K562 (cell line): ENCODE results near the gene ARHGAP35. TPM values are rescaled to one million over a fixed set of nuclear protein-coding genes. Genes with fewer than 3 reads are reported as not detected.

ENCODE experiments used
- ATAC-seq: fragments of 200-7000 bp; cut with Tn5 transposase; 3 replicates; pipeline ENCODE4 v1.9.1; 2020; ENCODE audit warnings: moderate library complexity
- BruUV-seq: library from RNA; stranded (reverse); fragments of 400-500 nt; replicated peaks from 2 replicates; lab custom pipeline; 2021; lab: Mats Ljungman, UMichigan
- CTCF ChIA-PET: fragments of 300-600 bp; formaldehyde crosslinking; extraction: SDS; loops from one replicate; lab custom pipeline; 2021; ENCODE audit warnings: low intra/inter-chr PET ratio; lab: Yijun Ruan, JAX
- POLR2A ChIA-PET: fragments of 300-600, 350-650 bp; sonication (Branson Sonifier 250); formaldehyde crosslinking; extraction: SDS; loops from one replicate; lab custom pipeline; 2021; ENCODE audit warnings: antibody characterized with exemption, inconsistent platforms; lab: Yijun Ruan, JAX
- DNase-seq, 4 experiments: peaks; one replicate each; pipeline versions ENCODE4 v3.0.0 to v3.0.0-alpha.2; 2011 to 2018; ENCODE audit warnings: low spot score in 3 of 4, mixed read lengths in 3 of 4; ENCODE audit errors: extremely low read depth in 1 of 4
- FAIRE-seq: peaks from 2 replicates; lab custom pipeline; 2011; peaks lifted over from hg19 to GRCh38; lab: Jason Lieb, UNC
- H2AFZ ChIP-seq: 2 replicates; pipeline ENCODE4 v1.6.0; 2011; ENCODE audit warnings: low read depth, low read length, control low read depth, inconsistent platforms
- H3K27ac ChIP-seq: fragments of 200-600 bp; 3 replicates; pipeline ENCODE4 v1.8.0; 2011; ENCODE audit warnings: low read depth, mild to moderate bottlenecking, control low read depth, inconsistent platforms, low read length, moderate library complexity, mixed read lengths; ENCODE audit errors: extremely low read depth
- H3K27me3 ChIP-seq, 2 experiments: fragments of 300-600 bp in 1 of 2; 2 replicates in 1 of 2; 3 replicates in 1 of 2; pipeline versions ENCODE4 v1.6.0 to v1.8.0; 2011; ENCODE audit warnings: inconsistent platforms in 2 of 2, low read length in 2 of 2, mild to moderate bottlenecking in 1 of 2, mixed read lengths in 1 of 2, moderate library complexity in 1 of 2; ENCODE audit not compliant: control insufficient read depth in 2 of 2, insufficient read depth in 2 of 2
- H3K36me3 ChIP-seq: fragments of 300-600 bp; 3 replicates; pipeline ENCODE4 v1.8.0; 2011; ENCODE audit warnings: mild to moderate bottlenecking, low read length, inconsistent platforms; ENCODE audit not compliant: control insufficient read depth, insufficient read depth
- H3K4me1 ChIP-seq, 2 experiments: fragments of 200-600 bp in 1 of 2; replicated peaks in 1 of 2; 2 replicates in 1 of 2; 3 replicates in 1 of 2; pipeline versions ENCODE4 v1.5.1 to v1.8.0; 2011; ENCODE audit warnings: inconsistent platforms in 2 of 2, low read length in 2 of 2, mild to moderate bottlenecking in 1 of 2, mixed read lengths in 1 of 2, moderate library complexity in 1 of 2; ENCODE audit not compliant: control insufficient read depth in 2 of 2, insufficient read depth in 2 of 2
- H3K4me2 ChIP-seq: 2 replicates; pipeline ENCODE4 v1.6.1; 2011; ENCODE audit warnings: low read length, control low read depth, inconsistent platforms, mixed read lengths; ENCODE audit not compliant: insufficient read depth
- H3K4me3 ChIP-seq: fragments of 200-600 bp; sonication (generic), shearing (Covaris generic); 2 replicates; pipeline ENCODE4 v1.5.1; 2016; ENCODE audit warnings: control low read depth, inconsistent platforms
- H3K79me2 ChIP-seq: fragments of 200-600 bp; 3 replicates; pipeline ENCODE4 v1.8.0; 2011; ENCODE audit warnings: low read length, inconsistent platforms; ENCODE audit not compliant: control insufficient read depth, insufficient read depth
- H3K9ac ChIP-seq, 2 experiments: 2 replicates each; pipeline versions ENCODE4 v1.6.0 to v1.6.1; 2011; ENCODE audit warnings: low read depth in 2 of 2, low read length in 2 of 2, control low read depth in 1 of 2, inconsistent platforms in 1 of 2, mild to moderate bottlenecking in 1 of 2, mixed read lengths in 1 of 2; ENCODE audit not compliant: insufficient read depth in 1 of 2
- H3K9me1 ChIP-seq: one replicate; pipeline ENCODE4 v1.6.0; 2011; ENCODE audit warnings: inconsistent platforms, mild to moderate bottlenecking, low read length, moderate library complexity; ENCODE audit not compliant: control insufficient read depth, insufficient read depth
- H3K9me3 ChIP-seq: replicated peaks from 2 replicates; pipeline ENCODE4 v1.5.1; 2011; ENCODE audit warnings: low read depth, low read length, inconsistent platforms; ENCODE audit not compliant: control insufficient read depth, insufficient read depth
- H4K20me1 ChIP-seq: replicated peaks from 2 replicates; pipeline ENCODE4 v1.6.1; 2011; ENCODE audit warnings: low read length, inconsistent platforms, mixed read lengths; ENCODE audit not compliant: control insufficient read depth, insufficient read depth
- DDX20 ChIP-seq: fragments of 450-650 bp; IDR thresholded peaks from 2 replicates; pipeline ENCODE4 v1.6.1; 2016; ENCODE audit warnings: missing genetic modification characterization, low read depth, mild to moderate bottlenecking, missing compliant biosample characterization, moderate library complexity
- MED1 ChIP-seq: sonication (generic); formaldehyde crosslinking; IDR thresholded peaks from 2 replicates; pipeline ENCODE4 v1.8.1; 2023; ENCODE audit warnings: missing genetic modification reagents, borderline replicate concordance
- REST ChIP-seq, 2 experiments: fragments of 450-650 bp; formaldehyde crosslinking in 1 of 2; IDR thresholded peaks; 2 replicates each; pipeline versions ENCODE4 v1.4.0 to v1.6.1; 2014 to 2020; ENCODE audit warnings: mild to moderate bottlenecking in 2 of 2, borderline replicate concordance in 1 of 2, low read depth in 1 of 2
- RFX7 ChIP-seq: fragments of 250-450 bp; sonication (Bioruptor Pico); IDR thresholded peaks from 2 replicates; pipeline ENCODE4 v1.5.1; 2021; ENCODE audit warnings: mild to moderate bottlenecking
- SRSF3 ChIP-seq: fragments of 200-400 bp; formaldehyde crosslinking; IDR thresholded peaks from 2 replicates; pipeline ENCODE4 v1.6.1; 2016; ENCODE audit warnings: mild to moderate bottlenecking, low read length, moderate library complexity; ENCODE audit not compliant: insufficient read depth
- WGBS: fragments of 100-300 bp; shearing (Covaris generic); methylation state at CpG from one replicate; pipeline ENCODE4 v1.1.6; 2016; ENCODE audit warnings: low coverage, mixed read lengths; ENCODE audit not compliant: insufficient coverage; ENCODE audit errors: missing lambda C conversion rate; 5-methylcytosine and 5-hydroxymethylcytosine counted together
- in situ Hi-C: fragments of 300-500 bp; cut with MboI; formaldehyde crosslinking; loops from 4 replicates; pipeline ENCODE4 v1.15.0; 2018; ENCODE audit warnings: inconsistent platforms, mixed read lengths
- intact Hi-C: fragments of 100-400 bp; cut with micrococcal nuclease; formaldehyde crosslinking; loops from 2 replicates; pipeline ENCODE4 v1.14.2; 2022
- polyA plus RNA-seq, 8 experiments: library from polyadenylated mRNA; depleted of rRNA in 4 of 8; stranded (reverse) in 5 of 8; unstranded in 3 of 8; fragments of >200 nt; fragmentation: Nextera tagmentation in 2 of 8; fragmentation: Illumina TruSeq in 1 of 8; extraction: Ambion mirVana in 2 of 8; extraction: Trizol in 1 of 8; gene quantifications; 2 replicates each; pipeline versions ENCODE4 v1.2.1 to v1.2.3, GENCODE V29; 2011 to 2014; ENCODE audit warnings: inconsistent platforms in 1 of 8, missing spikeins in 1 of 8
- total RNA-seq, 7 experiments: library from RNA; depleted of rRNA in 6 of 7; stranded (reverse); fragments of >200 nt in 6 of 7; fragmentation: Illumina TruSeq in 2 of 7; extraction: Trizol in 2 of 7; gene quantifications; 2 replicates each; pipeline versions ENCODE4 v1.2.1 to v1.2.3, GENCODE V29; 2011 to 2021; ENCODE audit warnings: low replicate concordance in 1 of 7

ARHGAP35 gene
- total and polyA plus RNA-seq, 9 of the 15 experiments (the other 6 are each of a cell fraction or from before 2014, with no cell fraction given) = 0.27 to 26.4 (median 10.2) TPM

- in situ Hi-C loops (no loop called here), intact Hi-C loops (loop anchor here (5.0 kb wide), 2 partner anchors 41 to 71 kb away; partner anchors contain the start of gene SLC1A5)
- ATAC-seq = no peak
- no peak for DNase-seq
- BruUV-seq = no TSS peak
- Histone ChIP-seq H3K27me3 (no peaks in the 10 kb centered on the region), H3K4me3 (no peak overlapping the region), H3K36me3 (no peaks in the 10 kb centered on the region), H3K79me2 (no peaks in the 10 kb centered on the region), H3K9me1 (no peaks in the 10 kb centered on the region), H4K20me1 (no peaks in the 10 kb centered on the region), H3K27ac (no peak overlapping the region), H3K4me1 (peaks cover 0 to 11% of the 10 kb centered on the region in 2 experiments; a peak in 4 of 5 replicates), H3K9ac (no peak overlapping the region), H3K4me2 (no peak overlapping the region), H2AFZ (no peak overlapping the region), H3K9me3 (0 out of 2 replicates have a peak, but pooled peaks cover 2% of the 10 kb centered on the region)
- CTCF ChIA-PET = no interaction called here
- POLR2A ChIA-PET = interaction anchor here (2.3 to 4.2 kb wide), 2 partner anchors 40 to 43 kb away, joined by 12 to 15 read pairs; partner anchors contain the start of gene SLC1A5
- FAIRE-seq = no peak
- WGBS = 50% methylated on average over 5 of the region's 5 CpGs
- TF ChIP-seq DDX20 (tag) = no peak
- no peak for TF ChIP-seq REST (IDR thresholded peaks at IDR 0.05; ENCODE audit: borderline replicate concordance)
- TF ChIP-seq REST (CRISPR knock-in tag; IDR thresholded peaks at IDR 0.05; ENCODE audit: low read depth) = no peak
- TF ChIP-seq SRSF3 = no peak
- no peak for TF ChIP-seq RFX7 (CRISPR knock-in tag)
- TF ChIP-seq MED1 = no peak
These were observed 32.3 kb upstream of the ARHGAP35 start for GRCh38 chr19:46828484-46828883.
